Esophagus muscularis mucosa (tissue), 4 donors: ENCODE measurements around the gene PSME3IP1. TPM values are rescaled to one million over a fixed set of nuclear protein-coding genes. Genes with fewer than 3 reads are reported as not detected.
"Not testable (repeated sequence)": the region's sequence is repeated elsewhere in the genome, so short reads cannot be mapped to it uniquely, and the experiment has no call there.

Experiments
- DNase-seq: peaks from one replicate; pipeline ENCODE4 v3.0.0-alpha.2; 2017; ENCODE audit errors: extremely low spot score
- H3K27ac ChIP-seq, 4 donors: fragments of 200-600 bp; sonication (generic); replicated peaks in 1 of 4; 1 replicate in 3 of 4; 2 replicates in 1 of 4; pipeline ENCODE4 v1.5.1; 2016 to 2019; ENCODE audit warnings: mild to moderate bottlenecking in 1 of 4
- H3K27me3 ChIP-seq, 4 donors: fragments of 200-600 bp; sonication (generic); one replicate each; pipeline versions ENCODE4 v1.5.1 to v1.6.0; 2016 to 2019
- H3K36me3 ChIP-seq, 4 donors: fragments of 200-600 bp; sonication (generic); one replicate each; pipeline ENCODE4 v1.5.1; 2016 to 2019
- H3K4me1 ChIP-seq, 4 donors: fragments of 200-600 bp; sonication (generic); one replicate each; pipeline ENCODE4 v1.5.1; 2016 to 2019
- H3K4me3 ChIP-seq, 4 donors: fragments of 200-600 bp; sonication (generic); 1 replicate in 2 of 4; 2 replicates in 2 of 4; pipeline ENCODE4 v1.5.1; 2016 to 2019; ENCODE audit warnings: mild to moderate bottlenecking in 4 of 4, moderate library complexity in 1 of 4
- H3K9me3 ChIP-seq, 4 donors: fragments of 200-600 bp; sonication (generic); 1 replicate in 3 of 4; 2 replicates in 1 of 4; pipeline ENCODE4 v1.5.1; 2016 to 2019
- EP300 ChIP-seq: sonication (generic); formaldehyde crosslinking; IDR thresholded peaks from one replicate; pipeline ENCODE4 v1.6.1; 2017; ENCODE audit warnings: antibody characterized with exemption
- POLR2A ChIP-seq: fragments of 450-650 bp; IDR thresholded peaks from one replicate; pipeline ENCODE4 v1.6.1; 2017; ENCODE audit warnings: antibody characterized with exemption, moderate library complexity, mild to moderate bottlenecking, low read depth
- POLR2AphosphoS5 ChIP-seq, 2 donors: sonication (generic); formaldehyde crosslinking; IDR thresholded peaks; one replicate each; pipeline ENCODE4 v1.6.1; 2017; ENCODE audit warnings: antibody characterized with exemption in 2 of 2
- WGBS: methylation state at CpG from one replicate; pipeline ENCODE4 v1.1.5; 2018; 5-methylcytosine and 5-hydroxymethylcytosine counted together
- intact Hi-C: fragments of 100-400 bp; cut with DNase I; formaldehyde crosslinking; loops from one replicate; pipeline ENCODE4 v1.15.1; 2023
- total RNA-seq, 4 donors: library from RNA; depleted of rRNA; stranded (reverse); fragments of >200 nt; gene quantifications; one replicate each; pipeline versions ENCODE4 v1.1.0 to v1.2.1, GENCODE V29; 2016
- TF ChIP-seq, protein P1 (sequence below), 3 experiments: fragments of 200-600 bp in 2 of 3; fragments of 450-650 bp in 1 of 3; sonication (generic) in 2 of 3; IDR thresholded peaks; one replicate each; pipeline ENCODE4 v1.5.1; 2017 to 2019; ENCODE audit warnings: antibody characterized with exemption in 3 of 3, mild to moderate bottlenecking in 2 of 3, moderate library complexity in 1 of 3

PSME3IP1 gene
- total RNA-seq, 4 donors from 2014 or later, result 47.8 to 60.7 (median 57.5) TPM

DNA sequence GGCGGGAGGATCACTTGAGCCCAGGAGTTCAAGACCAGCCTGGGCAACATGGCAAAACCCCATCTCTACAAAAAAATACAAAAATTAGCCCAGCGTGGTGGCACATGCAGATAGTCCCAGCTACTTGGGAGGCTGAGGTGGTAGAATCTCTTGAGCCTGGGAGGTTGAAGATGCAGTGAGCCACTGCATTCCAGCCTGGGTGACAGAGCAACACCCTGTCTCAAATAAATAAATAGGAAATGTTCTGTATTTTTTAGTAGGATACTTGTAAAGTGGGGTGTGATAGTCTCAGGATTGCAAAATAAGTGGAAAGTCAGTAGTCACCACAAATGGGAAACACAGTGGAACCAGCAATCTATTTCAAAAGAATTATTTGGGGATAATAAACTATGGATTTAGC lies 4.3 kb upstream of the PSME3IP1 start:
- Histone ChIP-seq H3K36me3 (no peaks in the 10 kb centered on the region), H3K27me3 (no peaks in the 10 kb centered on the region), H3K9me3 (no peaks in the 10 kb centered on the region), H3K4me3 (no peak overlapping the region), H3K27ac (peak overlapping the region in 1 of 4 donors; percentile 2), H3K4me1 (peaks cover 33 to 75% (median 66%) of the 10 kb centered on the region in 4 donors)
- no peak for DNase-seq
- intact Hi-C loops, result no loop called here
- TF ChIP-seq POLR2AphosphoS5 (IDR thresholded peaks at IDR 0.05) (no peak), POLR2A (no peak), EP300 (no peak)
- TF ChIP-seq, protein P1, sequence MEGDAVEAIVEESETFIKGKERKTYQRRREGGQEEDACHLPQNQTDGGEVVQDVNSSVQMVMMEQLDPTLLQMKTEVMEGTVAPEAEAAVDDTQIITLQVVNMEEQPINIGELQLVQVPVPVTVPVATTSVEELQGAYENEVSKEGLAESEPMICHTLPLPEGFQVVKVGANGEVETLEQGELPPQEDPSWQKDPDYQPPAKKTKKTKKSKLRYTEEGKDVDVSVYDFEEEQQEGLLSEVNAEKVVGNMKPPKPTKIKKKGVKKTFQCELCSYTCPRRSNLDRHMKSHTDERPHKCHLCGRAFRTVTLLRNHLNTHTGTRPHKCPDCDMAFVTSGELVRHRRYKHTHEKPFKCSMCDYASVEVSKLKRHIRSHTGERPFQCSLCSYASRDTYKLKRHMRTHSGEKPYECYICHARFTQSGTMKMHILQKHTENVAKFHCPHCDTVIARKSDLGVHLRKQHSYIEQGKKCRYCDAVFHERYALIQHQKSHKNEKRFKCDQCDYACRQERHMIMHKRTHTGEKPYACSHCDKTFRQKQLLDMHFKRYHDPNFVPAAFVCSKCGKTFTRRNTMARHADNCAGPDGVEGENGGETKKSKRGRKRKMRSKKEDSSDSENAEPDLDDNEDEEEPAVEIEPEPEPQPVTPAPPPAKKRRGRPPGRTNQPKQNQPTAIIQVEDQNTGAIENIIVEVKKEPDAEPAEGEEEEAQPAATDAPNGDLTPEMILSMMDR (IDR thresholded peaks at IDR 0.05), result no peak
- WGBS, result 100% methylated on average over 2 of the region's 2 CpGs

DNA sequence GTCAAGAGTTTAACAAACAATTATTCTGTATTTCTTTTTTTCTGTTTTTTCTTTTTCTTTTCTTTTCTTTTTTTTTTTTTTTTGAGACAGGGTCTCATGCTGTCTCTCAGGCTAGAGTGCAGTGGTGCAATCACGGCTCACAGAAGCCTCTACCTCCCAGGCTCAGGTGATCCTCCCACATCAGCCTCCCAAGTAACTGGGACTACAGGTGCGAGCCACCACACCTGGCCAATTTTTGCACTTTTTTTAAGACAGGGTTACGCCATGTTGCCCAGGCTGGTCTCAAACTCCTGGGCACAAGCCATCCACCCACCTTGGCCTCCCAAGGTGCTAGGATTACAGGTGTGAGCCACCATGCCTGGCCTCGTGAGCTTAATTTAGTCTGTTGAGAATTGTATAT lies 3.7 kb upstream of the PSME3IP1 start:
- WGBS, result 99% methylated on average over 4 of the region's 4 CpGs
- DNase-seq, H3K9me3 ChIP-seq, H3K36me3 ChIP-seq, H3K27me3 ChIP-seq, H3K4me3 ChIP-seq: not testable (repeated sequence)
- peaks cover 39 to 75% (median 66%) of the 10 kb centered on the region in 4 donors for H3K4me1 ChIP-seq
- intact Hi-C loops, result loop anchor here (5.0 to 10.0 kb wide), 2 partner anchors 53 to 345 kb away; partner anchors contain the start of gene CCDC102A
- peak overlapping the region in 1 of 4 donors; percentile 2 for H3K27ac ChIP-seq

DNA sequence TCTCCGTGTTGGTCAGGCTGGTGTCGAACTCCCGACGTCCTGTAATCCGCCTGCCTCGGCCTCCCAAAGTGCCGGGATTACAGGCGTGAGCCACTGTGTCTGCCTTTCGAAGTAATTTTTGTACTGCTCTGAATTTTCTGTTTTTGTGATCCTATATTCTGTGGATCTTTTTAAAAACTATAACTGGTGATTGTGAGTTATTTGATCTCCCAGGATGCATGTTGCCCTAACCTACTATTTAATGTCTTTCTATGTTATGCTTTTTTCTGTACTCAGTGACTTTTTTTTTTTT lies 2.8 kb upstream of the PSME3IP1 start:
- peak overlapping the region in 1 of 4 donors; percentile 96 for H3K27ac ChIP-seq
- no peak overlapping the region for H3K4me3 ChIP-seq
- 96% methylated on average over 9 of the region's 9 CpGs for WGBS
- TF ChIP-seq EP300 (no peak), POLR2A (no peak), POLR2AphosphoS5 (IDR thresholded peaks at IDR 0.05) (no peak)
- TF ChIP-seq, protein P1 (IDR thresholded peaks at IDR 0.05), result no peak
- H3K27me3 ChIP-seq, result no peaks in the 10 kb centered on the region
- intact Hi-C loops, result loop anchor here (5.0 to 10.0 kb wide), 2 partner anchors 54 to 346 kb away; partner anchors contain the start of gene CCDC102A
- peaks cover 32 to 71% (median 61%) of the 10 kb centered on the region in 4 donors for H3K4me1 ChIP-seq
- no peak for DNase-seq
- H3K36me3 ChIP-seq, result no peaks in the 10 kb centered on the region
- no peaks in the 10 kb centered on the region for H3K9me3 ChIP-seq

DNA sequence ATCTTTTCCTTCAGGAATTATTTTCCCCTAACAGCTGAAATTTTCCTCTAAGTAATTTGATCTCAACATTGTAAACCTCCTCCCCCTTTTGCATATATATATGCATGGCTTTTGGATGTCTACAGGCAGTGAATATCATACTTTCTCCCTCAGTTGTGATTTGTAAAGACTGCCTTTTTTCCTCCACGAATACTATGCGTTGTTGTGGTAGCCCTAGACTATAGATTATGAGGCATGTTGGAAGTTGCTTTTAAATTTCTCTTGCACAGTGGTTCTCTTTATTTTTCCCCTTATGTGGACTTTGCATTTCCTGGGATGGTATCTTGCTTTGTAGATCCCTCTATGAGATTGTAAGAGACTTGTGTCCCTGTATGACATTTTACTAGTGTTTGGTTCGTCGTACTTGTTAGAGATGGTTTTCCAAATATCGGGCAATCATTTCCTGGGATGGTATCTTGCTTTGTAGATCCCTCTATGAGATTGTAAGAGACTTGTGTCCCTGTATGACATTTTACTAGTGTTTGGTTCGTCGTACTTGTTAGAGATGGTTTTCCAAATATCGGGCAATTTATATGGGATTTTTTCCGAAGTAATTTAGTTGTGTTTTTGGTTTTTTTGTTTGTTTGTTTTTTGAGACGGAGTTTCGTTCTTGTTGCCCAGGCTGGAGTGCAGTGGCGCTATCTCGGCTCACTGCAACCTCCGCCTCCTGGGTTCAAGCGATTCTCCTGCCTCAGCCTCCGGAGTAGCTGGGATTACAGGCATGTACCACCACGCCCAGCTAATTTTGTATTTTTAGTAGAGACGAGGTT lies 2.3 kb upstream of the PSME3IP1 start:
- Histone ChIP-seq H3K27ac (peak overlapping the region; percentile 96 to 98 (median 96)), H3K4me3 (peak overlapping the region; percentile 86 to 99 (median 94)), H3K4me1 (peaks cover 32 to 68% (median 55%) of the 10 kb centered on the region in 4 donors)
- not testable (repeated sequence) for DNase-seq, H3K9me3 ChIP-seq, H3K36me3 ChIP-seq, H3K27me3 ChIP-seq
- 82% methylated on average over 18 of the region's 18 CpGs for WGBS
- intact Hi-C loops, result loop anchor here (5.0 to 10.0 kb wide), 2 partner anchors 54 to 347 kb away; partner anchors contain the start of gene CCDC102A

DNA sequence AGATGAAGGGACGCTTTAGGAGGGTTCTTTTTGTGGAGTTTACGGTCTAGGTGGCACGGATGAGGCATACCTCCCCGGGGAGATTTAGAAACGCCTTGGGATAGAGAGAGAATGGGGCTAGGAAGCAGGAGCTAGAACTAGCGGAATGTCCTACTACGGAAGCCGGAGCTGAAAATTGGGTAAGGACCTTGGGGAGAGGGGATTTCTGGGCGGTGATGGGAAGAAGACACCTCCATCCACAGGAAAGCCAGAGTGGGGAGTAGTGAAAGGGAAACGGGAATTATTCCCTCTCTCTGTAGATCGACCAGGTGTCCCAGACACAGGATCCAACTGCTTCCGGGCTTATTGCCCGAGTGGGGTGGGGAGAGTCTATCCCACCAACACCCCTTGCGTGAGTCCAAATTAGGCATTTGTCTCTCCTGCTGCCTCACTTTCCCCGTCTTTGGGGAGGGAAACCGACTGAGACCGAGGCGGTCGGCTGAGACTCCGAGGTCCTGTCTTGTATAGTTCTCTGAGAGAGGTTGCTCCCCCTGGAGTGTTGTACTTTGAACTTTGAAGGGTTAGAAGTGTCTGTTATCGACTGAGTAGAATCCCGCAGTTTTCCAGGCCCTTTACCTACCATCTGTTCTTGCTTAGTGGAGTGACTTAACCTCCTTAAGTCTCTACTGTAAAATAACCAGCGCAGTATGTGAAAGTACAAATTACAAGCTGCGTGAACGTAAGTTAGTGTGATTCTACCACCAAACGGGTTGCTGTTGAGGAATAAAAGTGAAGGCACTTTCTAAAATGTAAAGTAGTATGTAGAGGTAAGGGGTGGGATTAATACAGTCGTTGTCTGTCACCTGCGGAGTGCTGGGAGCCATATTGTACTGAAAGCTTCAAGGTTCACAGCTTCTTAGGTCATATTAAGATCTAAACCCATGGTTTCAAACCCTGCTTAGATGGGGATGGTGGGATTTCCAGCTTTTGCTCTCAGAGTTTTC lies 1.3 kb upstream of the PSME3IP1 start:
- peak overlapping the region; percentile 96 to 98 (median 96) for H3K27ac ChIP-seq
- H3K27me3 ChIP-seq, result no peaks in the 10 kb centered on the region
- no peaks in the 10 kb centered on the region for H3K9me3 ChIP-seq
- H3K36me3 ChIP-seq, result no peaks in the 10 kb centered on the region
- DNase-seq, result no peak
- peak overlapping the region; percentile 86 to 99 (median 94) for H3K4me3 ChIP-seq
- intact Hi-C loops, result loop anchor here (5.0 to 10.0 kb wide), 2 partner anchors 55 to 348 kb away; partner anchors contain the start of gene CCDC102A
- no peak for TF ChIP-seq POLR2A
- TF ChIP-seq, protein P1 (IDR thresholded peaks at IDR 0.05), result no peak
- TF ChIP-seq EP300, result no peak
- peak; percentile 23 to 42 for TF ChIP-seq POLR2AphosphoS5 (IDR thresholded peaks at IDR 0.05)
- H3K4me1 ChIP-seq, result peaks cover 32 to 64% (median 51%) of the 10 kb centered on the region in 4 donors
- 3% methylated on average over 26 of the region's 28 CpGs for WGBS
